Heart left ventricle (tissue), 16 donors: Measurements from ENCODE around the gene C3orf22. TPM values are rescaled to one million over a fixed set of nuclear protein-coding genes. Genes with fewer than 3 reads are reported as not detected.

Experiments used
- ATAC-seq, 4 donors: fragments of 200-7000 bp; cut with Tn5 transposase; one replicate each; pipeline ENCODE4 v1.9.1; 2020 to 2022; ENCODE audit warnings: moderate library complexity in 4 of 4, mild to moderate bottlenecking in 3 of 4, moderate number of reproducible peaks in 1 of 4
- DNase-seq, 5 donors: peaks; one replicate each; pipeline ENCODE4 v3.0.0-alpha.2; 2020
- H3K27ac ChIP-seq, 12 donors: fragments of 200-600 bp; sonication (generic) in 4 of 12; one replicate each; pipeline versions ENCODE4 v1.5.0 to v1.8.0; 2016 to 2022; ENCODE audit warnings: mild to moderate bottlenecking in 2 of 12
- H3K27me3 ChIP-seq, 9 donors: fragments of 200-600 bp; sonication (generic) in 2 of 9; one replicate each; pipeline versions ENCODE4 v1.5.1 to v1.8.0; 2016 to 2022; ENCODE audit warnings: mild to moderate bottlenecking in 3 of 9
- H3K36me3 ChIP-seq, 9 donors: fragments of 200-600 bp; sonication (generic) in 2 of 9; one replicate each; pipeline versions ENCODE4 v1.5.0 to v1.8.0; 2018 to 2022; ENCODE audit warnings: mild to moderate bottlenecking in 2 of 9
- H3K4me1 ChIP-seq, 12 donors: fragments of 200-600 bp; sonication (generic) in 4 of 12; one replicate each; pipeline versions ENCODE4 v1.5.0 to v1.8.0; 2016 to 2022; ENCODE audit warnings: mild to moderate bottlenecking in 3 of 12
- H3K4me3 ChIP-seq, 12 donors: fragments of 200-600 bp; sonication (generic) in 4 of 12; one replicate each; pipeline versions ENCODE4 v1.5.0 to v1.8.0; 2017 to 2022; ENCODE audit warnings: mild to moderate bottlenecking in 9 of 12, moderate library complexity in 4 of 12
- H3K9me3 ChIP-seq, 12 donors: fragments of 200-600 bp; sonication (generic) in 4 of 12; one replicate each; pipeline versions ENCODE4 v1.5.0 to v1.8.0; 2016 to 2022; ENCODE audit warnings: mild to moderate bottlenecking in 1 of 12
- CTCF ChIP-seq, 12 donors: fragments of 200-600 bp; sonication (generic) in 4 of 12; IDR thresholded peaks; one replicate each; pipeline versions ENCODE4 v1.5.0 to v1.8.0; 2018 to 2022; ENCODE audit warnings: antibody characterized with exemption in 12 of 12, mild to moderate bottlenecking in 5 of 12
- POLR2A ChIP-seq, 2 donors: fragments of 450-650 bp; IDR thresholded peaks; one replicate each; pipeline ENCODE4 v1.6.1; 2017; ENCODE audit warnings: antibody characterized with exemption in 2 of 2, mild to moderate bottlenecking in 2 of 2, moderate library complexity in 2 of 2
- WGBS, 4 donors: extraction: QIAGEN DNeasy Blood & Tissue Kit in 2 of 4; methylation state at CpG; one replicate each; pipeline versions ENCODE4 v1.1.5 to v1.1.7; 2013 to 2018; 5-methylcytosine and 5-hydroxymethylcytosine counted together
- intact Hi-C, 10 donors: fragments of 100-400 bp; cut with DNase I; formaldehyde crosslinking; loops; one replicate each; pipeline versions ENCODE4 v1.11.1 to v1.14.2; 2022
- polyA plus RNA-seq, 2 donors: library from polyadenylated mRNA; stranded (reverse); fragments of 200-250 nt; gene quantifications; one replicate each; pipeline ENCODE4 v1.2.3, GENCODE V29; 2013
- total RNA-seq, 9 donors: library from RNA; depleted of rRNA in 2 of 9; stranded (reverse); fragments of >200 nt in 2 of 9; fragmentation: NEBNext Ultra II Directional in 3 of 9; extraction: Animal tissue kit (Norgen Biotek cat#: 25700) in 3 of 9; gene quantifications; one replicate each; pipeline versions ENCODE4 v1.1.0 to v1.2.4, GENCODE V29; 2016 to 2023
- donor health status: ischemic (EF 13 %, LVEDD 7.1; RV severe dilation, severe dysfunction).
- donor health status: healthy with polysubstance abuse.
- donor health status: DM: no; HTN: yes; CAD: no.
- donor health status: DM: no; HTN: no; CAD: no.
- donor health status: ischemic (EF 25% LVEDD 6.9; RV normal size, moderate dysfunction).
- donor health status: ischemic (EF 25% LVEDD 5.7; RV mildly dilated, moderate dysfunction).
- donor health status: healthy.
- donor health status: DM: yes; HTN: yes; CAD: no.
- donor health status: ischemic (EF 35%, LVEDD 5.7; RV mildly dilated, moderate dysfunction).
- donor health status: nonischemic (EF 11% LVEDD 7.7; RV severe dilation, severe dysfunction).
- donor health status: DM: yes; HTN: yes; CAD: no.
- donor health status: PGD.
- donor health status: ischemic (EF 29% LVEDD 5.4; RV normal size, mild dysfunction).
- donor health status: nonischemic (EF 23%, LVEDD 6.1; RV moderate dilation, normal function).

C3orf22 gene
- total and polyA plus RNA-seq, 11 donors = not detected

GRCh38 chr3:126571078-126571477 is 12.3 kb upstream of the C3orf22 start:
- 80 to 92% (median 87%) methylated on average over 3 to 7 of the region's 7 CpGs for WGBS, 4 donors
- Histone ChIP-seq H3K9me3 (no peaks in the 10 kb centered on the region), H3K27ac (no peak overlapping the region), H3K36me3 (no peaks in the 10 kb centered on the region), H3K27me3 (no peaks in the 10 kb centered on the region), H3K4me1 (peaks cover 0 to 7% (median 0%) of the 10 kb centered on the region in 12 donors), H3K4me3 (no peak overlapping the region)
- ATAC-seq = no peak
- TF ChIP-seq POLR2A (IDR thresholded peaks at IDR 0.05) = no peak
- TF ChIP-seq CTCF (IDR thresholded peaks at IDR 0.05) = no peak
- DNase-seq = no peak
- intact Hi-C loops = no loop called here

- intact Hi-C loops = no loop called here
- H3K4me1 ChIP-seq = peaks cover 0 to 7% (median 0%) of the 10 kb centered on the region in 12 donors
- peak in 2 of 4 donors; percentile 34 to 49 for ATAC-seq
- H3K4me3 ChIP-seq = no peak overlapping the region
- peaks cover 0 to 5% (median 0%) of the 10 kb centered on the region in 9 donors for H3K27me3 ChIP-seq
- WGBS, 4 donors = 47 to 77% (median 73%) methylated on average over 3 to 6 of the region's 6 CpGs
- no peak for DNase-seq
- H3K9me3 ChIP-seq = no peaks in the 10 kb centered on the region
- no peak for TF ChIP-seq CTCF (IDR thresholded peaks at IDR 0.05)
- no peaks in the 10 kb centered on the region for H3K36me3 ChIP-seq
- no peak overlapping the region for H3K27ac ChIP-seq
These were observed 11.4 kb upstream of the C3orf22 start for GRCh38 chr3:126570103-126570541.

GRCh38 chr3:126569390-126569975 is 10.8 kb upstream of the C3orf22 start:
- ATAC-seq (no peak), DNase-seq (no peak)
- H3K27ac ChIP-seq = no peak overlapping the region
- H3K36me3 ChIP-seq = no peaks in the 10 kb centered on the region
- no peaks in the 10 kb centered on the region for H3K9me3 ChIP-seq
- peaks cover 0 to 7% (median 0%) of the 10 kb centered on the region in 12 donors for H3K4me1 ChIP-seq
- WGBS, 4 donors = 78 to 85% (median 82%) methylated on average over 8 to 9 of the region's 9 CpGs
- H3K27me3 ChIP-seq = peaks cover 0 to 5% (median 0%) of the 10 kb centered on the region in 9 donors
- intact Hi-C loops = loop anchor here in 7 of 10 donors (2.0 to 5.0 kb wide), 3 partner anchors 42 to 49 kb away; partner anchors contain the start of gene CHST13 (in 5 of the 7)
- no peak for TF ChIP-seq POLR2A (IDR thresholded peaks at IDR 0.05)
- TF ChIP-seq CTCF (IDR thresholded peaks at IDR 0.05) = no peak
- H3K4me3 ChIP-seq = no peak overlapping the region

- TF ChIP-seq POLR2A (IDR thresholded peaks at IDR 0.05) (no peak), CTCF (IDR thresholded peaks at IDR 0.05) (no peak)
- intact Hi-C loops = loop anchor here in 7 of 10 donors (2.0 to 5.0 kb wide), 3 partner anchors 42 to 48 kb away; partner anchors contain the start of gene CHST13 (in 5 of the 7)
- Histone ChIP-seq H3K27me3 (peaks cover 0 to 5% (median 0%) of the 10 kb centered on the region in 9 donors), H3K36me3 (no peaks in the 10 kb centered on the region), H3K9me3 (no peaks in the 10 kb centered on the region), H3K4me3 (no peak overlapping the region), H3K4me1 (peaks cover 0 to 7% (median 0%) of the 10 kb centered on the region in 12 donors), H3K27ac (no peak overlapping the region)
- peak in 1 of 5 donors; percentile 13 for DNase-seq
- 50 to 79% (median 78%) methylated on average over 2 to 3 of the region's 3 CpGs for WGBS, 4 donors
- ATAC-seq = no peak
These were observed 10.1 kb upstream of the C3orf22 start for GRCh38 chr3:126568776-126569342.
